GM12891 (cell line): ENCODE measurements around the gene GREB1.

Experiments
- DNase-seq: peaks from one replicate; pipeline ENCODE4 v3.0.0; 2011; ENCODE audit warnings: low spot score; ENCODE audit not compliant: insufficient read length
- FAIRE-seq: peaks from 2 replicates; lab custom pipeline; 2011; peaks lifted over from hg19 to GRCh38; lab: Jason Lieb, UNC
- PAX5 ChIP-seq: IDR thresholded peaks from 2 replicates; pipeline ENCODE4 v1.6.1; 2011; ENCODE audit warnings: low read length, moderate library complexity, mild to moderate bottlenecking; ENCODE audit not compliant: insufficient read depth, severe bottlenecking
- POLR2A ChIP-seq: IDR thresholded peaks from 2 replicates; pipeline ENCODE4 v1.6.1; 2011; ENCODE audit warnings: low read depth, low read length, control low read depth
- POLR2AphosphoS5 ChIP-seq: IDR thresholded peaks from 2 replicates; pipeline ENCODE4 v1.6.1; 2011; ENCODE audit warnings: low read depth, low read length, control low read depth
- POU2F2 ChIP-seq: IDR thresholded peaks from 2 replicates; pipeline ENCODE4 v1.6.1; 2011; ENCODE audit warnings: low read depth, mild to moderate bottlenecking, control low read depth, low read length, moderate library complexity
- SPI1 ChIP-seq: IDR thresholded peaks from 2 replicates; pipeline ENCODE4 v1.6.1; 2011; ENCODE audit warnings: low read depth, low read length, control low read depth
- TAF1 ChIP-seq: IDR thresholded peaks from 2 replicates; pipeline ENCODE4 v1.6.1; 2011; ENCODE audit warnings: low read depth, low read length, control low read depth

Gene GREB1

GRCh38 chr2:11508279-11508678 lies 25.6 kb upstream of the GREB1 start:
- DNase-seq, result no peak
- no peak for TF ChIP-seq SPI1
- no peak for TF ChIP-seq PAX5
- no peak for TF ChIP-seq POLR2A
- TF ChIP-seq POLR2AphosphoS5, result no peak
- TF ChIP-seq TAF1, result no peak
- no peak for TF ChIP-seq POU2F2
- FAIRE-seq, result no peak

GRCh38 chr2:11509657-11510360 lies 24.0 kb upstream of the GREB1 start:
- no peak for FAIRE-seq
- DNase-seq, result no peak
- TF ChIP-seq POLR2AphosphoS5, result no peak
- TF ChIP-seq TAF1, result no peak
- TF ChIP-seq SPI1, result no peak
- no peak for TF ChIP-seq POU2F2
- TF ChIP-seq POLR2A, result no peak
- TF ChIP-seq PAX5, result no peak

- TF ChIP-seq TAF1 (no peak), POLR2A (no peak), SPI1 (no peak), PAX5 (no peak), POLR2AphosphoS5 (no peak), POU2F2 (no peak)
- DNase-seq (no peak), FAIRE-seq (no peak)
These were observed 21.4 kb upstream of the GREB1 start for GRCh38 chr2:11512431-11512830.

GRCh38 chr2:11513319-11513718 lies 20.5 kb upstream of the GREB1 start:
- DNase-seq, result no peak
- no peak for TF ChIP-seq TAF1
- TF ChIP-seq POLR2A, result no peak
- no peak for TF ChIP-seq SPI1
- no peak for TF ChIP-seq POU2F2
- no peak for TF ChIP-seq POLR2AphosphoS5
- TF ChIP-seq PAX5, result no peak
- FAIRE-seq, result no peak

GRCh38 chr2:11514081-11514730 lies 19.6 kb upstream of the GREB1 start:
- no peak for DNase-seq

GRCh38 chr2:11514904-11515303 lies 18.9 kb upstream of the GREB1 start:
- FAIRE-seq, result no peak

More at GRCh38 chr2:11514081-11514730, 19.6 kb upstream of the GREB1 start:
- no peak for FAIRE-seq
- TF ChIP-seq TAF1, result no peak
- no peak for TF ChIP-seq SPI1
- TF ChIP-seq POLR2A, result no peak
- TF ChIP-seq PAX5, result no peak
- no peak for TF ChIP-seq POU2F2
- TF ChIP-seq POLR2AphosphoS5, result no peak

GRCh38 chr2:11515490-11515981 lies 18.3 kb upstream of the GREB1 start:
- FAIRE-seq, result no peak

More at GRCh38 chr2:11514904-11515303, 18.9 kb upstream of the GREB1 start:
- no peak for DNase-seq
- no peak for TF ChIP-seq POLR2AphosphoS5
- TF ChIP-seq POU2F2, result no peak
- no peak for TF ChIP-seq POLR2A
- TF ChIP-seq PAX5, result no peak
- TF ChIP-seq SPI1, result no peak
- no peak for TF ChIP-seq TAF1

GRCh38 chr2:11516984-11517648 lies 16.7 kb upstream of the GREB1 start:
- no peak for TF ChIP-seq POLR2A
- no peak for TF ChIP-seq TAF1
- TF ChIP-seq POU2F2, result no peak
- TF ChIP-seq SPI1, result no peak
- no peak for TF ChIP-seq POLR2AphosphoS5
- TF ChIP-seq PAX5, result no peak
- FAIRE-seq (no peak), DNase-seq (no peak)

More at GRCh38 chr2:11515490-11515981, 18.3 kb upstream of the GREB1 start:
- TF ChIP-seq POU2F2 (no peak), POLR2AphosphoS5 (no peak), TAF1 (no peak)
- DNase-seq, result no peak

- no peak for FAIRE-seq
- TF ChIP-seq TAF1, result no peak
- TF ChIP-seq PAX5, result no peak
- no peak for TF ChIP-seq POLR2AphosphoS5
- TF ChIP-seq SPI1, result no peak
- TF ChIP-seq POU2F2, result no peak
- TF ChIP-seq POLR2A, result no peak
- DNase-seq, result no peak
These were observed 15.9 kb upstream of the GREB1 start for GRCh38 chr2:11517906-11518305.
